COLO829 (cell line): ENCODE measurements around the gene TMEM59.
A peak's percentile ranks its signal among the peaks of the same experiment; 100 is the strongest.
"Not testable (repeated sequence)": the region's sequence is repeated elsewhere in the genome, so short reads cannot be mapped to it uniquely, and the experiment has no call there.

Source experiments
- DNase-seq: peaks from one replicate; pipeline ENCODE4 v3.0.0; 2012; ENCODE audit warnings: low spot score

The TMEM59 gene

GRCh38 chr1:54052934-54053744 is at the start of gene TMEM59, which contains the start of gene TCEANC2:
Gene TMEM59 (minus strand): TSS chr1:54053204. CDS start chr1:54053188, 16 bp downstream.
Gene TCEANC2 (plus strand): TSS chr1:54053608. CDS start chr1:54054423, 815 bp downstream.
- peak; percentile 95 for DNase-seq

- no peak for DNase-seq
Observed at GRCh38 chr1:54100500-54100899, 47.5 kb upstream of the TMEM59 start.

GRCh38 chr1:54099061-54099610 is 46.1 kb upstream of the TMEM59 start:
- DNase-seq, result no peak

- no peak for DNase-seq
Observed at GRCh38 chr1:54096877-54097240, 43.9 kb upstream of the TMEM59 start.

- DNase-seq, result no peak
Observed at GRCh38 chr1:54096227-54096876, 43.3 kb upstream of the TMEM59 start.

GRCh38 chr1:54095546-54096226 is 42.7 kb upstream of the TMEM59 start:
- no peak for DNase-seq

GRCh38 chr1:54094730-54095105 is 41.7 kb upstream of the TMEM59 start:
- not testable (repeated sequence) for DNase-seq

- DNase-seq, result no peak
Observed at GRCh38 chr1:54094001-54094729, 41.2 kb upstream of the TMEM59 start.

GRCh38 chr1:54091666-54092065 is 38.7 kb upstream of the TMEM59 start:
- DNase-seq, result no peak

- DNase-seq, result no peak
Observed at GRCh38 chr1:54088385-54088784, 35.4 kb upstream of the TMEM59 start.

GRCh38 chr1:54086754-54087153 is 33.8 kb upstream of the TMEM59 start:
- no peak for DNase-seq

- no peak for DNase-seq
Observed at GRCh38 chr1:54084794-54085193, 31.8 kb upstream of the TMEM59 start.

- peak; percentile 52 for DNase-seq
Observed at GRCh38 chr1:54081306-54082270, 28.6 kb upstream of the TMEM59 start.

- no peak for DNase-seq
Observed at GRCh38 chr1:54080598-54081049, 27.6 kb upstream of the TMEM59 start.

- no peak for DNase-seq
Observed at GRCh38 chr1:54077359-54077758, 24.4 kb upstream of the TMEM59 start.

- peak; percentile 73 for DNase-seq
Observed at GRCh38 chr1:54070171-54070837, 17.3 kb upstream of the TMEM59 start.

- no peak for DNase-seq
Observed at GRCh38 chr1:54069791-54070170, 16.8 kb upstream of the TMEM59 start.

- DNase-seq, result no peak
Observed at GRCh38 chr1:54064299-54064698, 11.3 kb upstream of the TMEM59 start.

GRCh38 chr1:54054438-54054749 is 1.4 kb upstream of the TMEM59 start:
- no peak for DNase-seq

GRCh38 chr1:54053745-54054437 is 887 bp upstream of the TMEM59 start:
- no peak for DNase-seq
